22Rv1 (cell line): ENCODE data around the gene KIAA1958.

Experiments
- CTCF ChIP-seq: fragments of 450-650 bp; IDR thresholded peaks from 2 replicates; pipeline ENCODE4 v1.5.1; 2017; ENCODE audit warnings: mild to moderate bottlenecking
- ZFX ChIP-seq: fragments of 450-650 bp; IDR thresholded peaks from 2 replicates; pipeline ENCODE4 v1.6.1; 2017; ENCODE audit warnings: antibody characterized with exemption, borderline replicate concordance

- TF ChIP-seq CTCF (no peak), ZFX (no peak)
Observed at GRCh38 chr9:112487799-112488340, 1.2 kb downstream of the KIAA1958 start.
